Aorta (tissue), 5 donors: ENCODE results near the gene IPO9. TPM values are rescaled to one million over a fixed set of nuclear protein-coding genes. Genes with fewer than 3 reads are reported as not detected.

Source experiments
- ATAC-seq: fragments of 200-7000 bp; cut with Tn5 transposase; one replicate; pipeline ENCODE4 v1.9.1; 2022; ENCODE audit warnings: moderate library complexity; ENCODE audit not compliant: low FRiP score
- DNase-seq, 2 donors: peaks; one replicate each; pipeline ENCODE4 v3.0.0-alpha.2; 2020
- H3K27ac ChIP-seq, 2 donors: one replicate each; pipeline ENCODE4 v1.5.1; 2013; ENCODE audit warnings: low read length in 2 of 2, mild to moderate bottlenecking in 2 of 2, moderate library complexity in 2 of 2, control low read depth in 1 of 2, inconsistent platforms in 1 of 2, low read depth in 1 of 2
- H3K27me3 ChIP-seq, 2 donors: one replicate each; pipeline ENCODE4 v1.6.1; 2013; ENCODE audit warnings: control low read depth in 1 of 2, low read length in 1 of 2, mild to moderate bottlenecking in 1 of 2, moderate library complexity in 1 of 2; ENCODE audit not compliant: insufficient read depth in 2 of 2, control insufficient read depth in 1 of 2
- H3K36me3 ChIP-seq, 2 donors: one replicate each; pipeline ENCODE4 v1.6.1; 2013; ENCODE audit warnings: control low read depth in 1 of 2, low read length in 1 of 2, mild to moderate bottlenecking in 1 of 2; ENCODE audit not compliant: insufficient read depth in 2 of 2, control insufficient read depth in 1 of 2
- H3K4me1 ChIP-seq, 2 donors: one replicate each; pipeline ENCODE4 v1.6.1; 2013; ENCODE audit warnings: low read length in 2 of 2, control low read depth in 1 of 2, mild to moderate bottlenecking in 1 of 2, moderate library complexity in 1 of 2; ENCODE audit not compliant: insufficient read depth in 2 of 2, control insufficient read depth in 1 of 2
- H3K4me3 ChIP-seq, 2 donors: one replicate each; pipeline ENCODE4 v1.5.1; 2013; ENCODE audit warnings: low read length in 2 of 2, control low read depth in 1 of 2, mild to moderate bottlenecking in 1 of 2
- H3K9me3 ChIP-seq: one replicate; pipeline ENCODE4 v1.6.1; 2013; ENCODE audit warnings: mild to moderate bottlenecking, low read length; ENCODE audit not compliant: control insufficient read depth
- WGBS, 2 donors: extraction: QIAGEN DNeasy Blood & Tissue Kit; methylation state at CpG; one replicate each; pipeline ENCODE4 v1.1.7; 2013; 5-methylcytosine and 5-hydroxymethylcytosine counted together
- intact Hi-C, 2 donors: fragments of 100-400 bp; cut with DNase I; formaldehyde crosslinking; loops; one replicate each; pipeline versions ENCODE4 v1.14.2 to v1.15.0; 2022
- long read RNA-seq, 2 donors: library from polyadenylated mRNA; unstranded; transcript quantifications; one replicate each; pipeline ENCODE4 v2.0.0, GENCODE V29; 2020 to 2021
- polyA plus RNA-seq, 2 donors: library from polyadenylated mRNA; stranded (reverse); fragments of 200-250 nt; gene quantifications; one replicate each; pipeline ENCODE4 v1.2.3, GENCODE V29; 2013
- total RNA-seq, 2 donors: library from RNA; stranded (reverse); fragmentation: NEBNext Ultra II Directional; extraction: Animal tissue kit (Norgen Biotek cat#: 25700); gene quantifications; one replicate each; pipeline ENCODE4 v1.2.1, GENCODE V29; 2021
- donor health status: healthy with polysubstance abuse.
- donor health status: Bipolar disorder and iron deficiency.
- donor health status: DM: no; HTN: no; CAD: no.
- donor health status: DM: no; HTN: no; CAD: no.
- donor health status: DM: yes; HTN: yes; CAD: no.

Gene IPO9
- total RNA-seq (10 to 100 TPM; 36.6 to 45.0 TPM), polyA plus RNA-seq (10 to 100 TPM; 12.0 to 27.7 TPM)
- long read RNA-seq, donor 1, full-length matches to known transcripts = 7 of 41 reads
- long read RNA-seq, donor 1, partial matches to known transcripts = 17 of 41 reads
- long read RNA-seq, donor 1, other reads (novel, unspliced or antisense) = 17 of 41 reads
- long read RNA-seq, donor 2, full-length matches to known transcripts = 5 of 24 reads
- long read RNA-seq, donor 2, partial matches to known transcripts = 9 of 24 reads
- long read RNA-seq, donor 2, other reads (novel, unspliced or antisense) = 10 of 24 reads

GRCh38 chr1:201828820-201829774 lies at the start of gene IPO9:
IPO9 (plus strand) TSS chr1:201829157; CDS start chr1:201829210, 53 bp downstream.
- H3K27ac ChIP-seq = peak within 1 kb of the TSS; percentile 14 to 87
- ATAC-seq (peak; percentile 95), DNase-seq (peak; percentile 96 to 98)
- no peaks in the 10 kb centered on the region for H3K9me3 ChIP-seq
- WGBS, 2 donors = 1% methylated on average over 58 of the region's 58 CpGs
- H3K4me3 ChIP-seq = peak within 1 kb of the TSS; percentile 62 to 93
- no peaks in the 10 kb centered on the region for H3K36me3 ChIP-seq
- H3K27me3 ChIP-seq = no peaks in the 10 kb centered on the region
- intact Hi-C loops = loop anchor here in 1 of 2 donors (5.0 kb wide), 1 partner anchor 143 kb away; no protein-coding TSS in a partner anchor
- H3K4me1 ChIP-seq = peaks cover 0 to 9% of the 10 kb centered on the region in 2 donors

GRCh38 chr1:201779351-201779880 lies 49.5 kb upstream of the IPO9 start:
- Histone ChIP-seq H3K27me3 (no peaks in the 10 kb centered on the region), H3K4me3 (no peak overlapping the region), H3K36me3 (peaks cover 5 to 8% of the 10 kb centered on the region in 2 donors), H3K4me1 (peaks cover 4 to 26% of the 10 kb centered on the region in 2 donors), H3K9me3 (no peaks in the 10 kb centered on the region), H3K27ac (peak overlapping the region; percentile 82 to 94)
- intact Hi-C loops = no loop called here
- ATAC-seq (peak; percentile 42), DNase-seq (peak in 1 of 2 donors; percentile 65)
- WGBS, 2 donors = 11% methylated on average over 6 of the region's 6 CpGs

- Histone ChIP-seq H3K27me3 (no peaks in the 10 kb centered on the region), H3K27ac (peak overlapping the region; percentile 16 to 29), H3K4me3 (no peak overlapping the region), H3K9me3 (no peaks in the 10 kb centered on the region), H3K36me3 (peaks cover 5 to 8% of the 10 kb centered on the region in 2 donors), H3K4me1 (peaks cover 0 to 22% of the 10 kb centered on the region in 2 donors)
- ATAC-seq = no peak
- intact Hi-C loops = no loop called here
- WGBS, 2 donors = 94 to 95% methylated on average over 6 of the region's 6 CpGs
- DNase-seq = no peak
Observed at GRCh38 chr1:201780952-201781351, 48.0 kb upstream of the IPO9 start.

GRCh38 chr1:201781437-201781836 lies 47.5 kb upstream of the IPO9 start:
- ATAC-seq (no peak), DNase-seq (no peak)
- peaks cover 5 to 8% of the 10 kb centered on the region in 2 donors for H3K36me3 ChIP-seq
- peaks cover 0 to 22% of the 10 kb centered on the region in 2 donors for H3K4me1 ChIP-seq
- intact Hi-C loops = no loop called here
- 6 to 15% methylated on average over 1 of the region's 1 CpG for WGBS, 2 donors
- no peak overlapping the region for H3K4me3 ChIP-seq
- H3K27me3 ChIP-seq = no peaks in the 10 kb centered on the region
- no peaks in the 10 kb centered on the region for H3K9me3 ChIP-seq
- no peak overlapping the region for H3K27ac ChIP-seq

- Histone ChIP-seq H3K27ac (peak overlapping the region in 1 of 2 donors; percentile 5), H3K4me1 (peaks cover 0 to 20% of the 10 kb centered on the region in 2 donors), H3K4me3 (no peak overlapping the region), H3K9me3 (no peaks in the 10 kb centered on the region), H3K36me3 (peaks cover 5 to 8% of the 10 kb centered on the region in 2 donors), H3K27me3 (no peaks in the 10 kb centered on the region)
- DNase-seq = no peak
- no peak for ATAC-seq
- WGBS, 2 donors = 95 to 97% methylated on average over 12 of the region's 12 CpGs
- intact Hi-C loops = no loop called here
Observed at GRCh38 chr1:201782353-201782752, 46.6 kb upstream of the IPO9 start.

- H3K4me3 ChIP-seq = no peak overlapping the region
- no peaks in the 10 kb centered on the region for H3K9me3 ChIP-seq
- ATAC-seq (no peak), DNase-seq (no peak)
- whole genome bisulfite sequencing, 2 donors = 90 to 91% methylated on average over 2 of the region's 2 CpGs
- no peak overlapping the region for H3K27ac ChIP-seq
- intact Hi-C loops = no loop called here
- H3K36me3 ChIP-seq = peaks cover 5 to 10% of the 10 kb centered on the region in 2 donors
- no peaks in the 10 kb centered on the region for H3K27me3 ChIP-seq
- peaks cover 0 to 14% of the 10 kb centered on the region in 2 donors for H3K4me1 ChIP-seq
Observed at GRCh38 chr1:201783058-201783457, 45.9 kb upstream of the IPO9 start.

- 86 to 94% methylated on average over 6 of the region's 6 CpGs for WGBS, 2 donors
- ATAC-seq = no peak
- Histone ChIP-seq H3K4me1 (peaks cover 0 to 9% of the 10 kb centered on the region in 2 donors), H3K9me3 (no peaks in the 10 kb centered on the region), H3K36me3 (peaks cover 5 to 12% of the 10 kb centered on the region in 2 donors), H3K27ac (no peak overlapping the region), H3K4me3 (no peak overlapping the region), H3K27me3 (no peaks in the 10 kb centered on the region)
- intact Hi-C loops = no loop called here
- no peak for DNase-seq
Observed at GRCh38 chr1:201783572-201783971, 45.4 kb upstream of the IPO9 start.

GRCh38 chr1:201785291-201785690 lies 43.7 kb upstream of the IPO9 start:
- Histone ChIP-seq H3K36me3 (peaks cover 5 to 13% of the 10 kb centered on the region in 2 donors), H3K4me3 (no peak overlapping the region), H3K4me1 (peaks cover 2 to 4% of the 10 kb centered on the region in 2 donors), H3K27ac (no peak overlapping the region), H3K27me3 (no peaks in the 10 kb centered on the region), H3K9me3 (no peaks in the 10 kb centered on the region)
- intact Hi-C loops = no loop called here
- WGBS, 2 donors = 74 to 82% methylated on average over 2 of the region's 2 CpGs
- DNase-seq = no peak
- no peak for ATAC-seq
